Activated B cell treated with CpG ODN at 0.5 μM for 24 hours (primary cell): Measurements from ENCODE around the gene PLBD2. TPM values are rescaled to one million over a fixed set of nuclear protein-coding genes. Genes with fewer than 3 reads are reported as not detected.
A peak's percentile ranks its signal among the peaks of the same experiment; 100 is the strongest.

Experiments
- ATAC-seq: fragments of 200-7000 bp; cut with Tn5 transposase; one replicate; pipeline ENCODE4 v1.10.0; 2021; ENCODE audit warnings: low read depth, mild to moderate bottlenecking, moderate library complexity
- CTCF ChIA-PET: fragments of 350-600 bp; sonication (Branson Sonifier 250); formaldehyde crosslinking; loops from one replicate; lab custom pipeline; 2021; ENCODE audit warnings: antibody characterized with exemption; lab: Charles Lee
- POLR2A ChIA-PET: fragments of 350-600 bp; sonication (Branson Sonifier 250); formaldehyde crosslinking; loops from one replicate; lab custom pipeline; 2021; ENCODE audit warnings: antibody characterized with exemption; lab: Charles Lee
- DNase-seq: peaks from one replicate; pipeline ENCODE4 v3.0.0; 2022
- H3K27ac Mint-ChIP-seq: one replicate; pipeline ENCODE4 v1.8.0; 2020; ENCODE audit warnings: mixed read lengths
- H3K27me3 Mint-ChIP-seq: one replicate; pipeline ENCODE4 v1.8.0; 2021; ENCODE audit warnings: mixed read lengths
- H3K36me3 Mint-ChIP-seq: one replicate; pipeline ENCODE4 v1.8.0; 2021; ENCODE audit warnings: low read depth, mixed read lengths
- H3K4me1 Mint-ChIP-seq: one replicate; pipeline ENCODE4 v1.8.0; 2021; ENCODE audit warnings: mixed read lengths
- H3K4me3 Mint-ChIP-seq: one replicate; pipeline ENCODE4 v1.8.0; 2020; ENCODE audit warnings: mild to moderate bottlenecking, mixed read lengths
- H3K9me3 Mint-ChIP-seq: one replicate; pipeline ENCODE4 v1.8.0; 2020; ENCODE audit warnings: mixed read lengths
- CTCF ChIP-seq: fragments of 200-600 bp; IDR thresholded peaks from one replicate; pipeline ENCODE4 v1.8.0; 2022; ENCODE audit warnings: antibody characterized with exemption, mild to moderate bottlenecking
- intact Hi-C: fragments of 100-400 bp; cut with micrococcal nuclease; formaldehyde crosslinking; loops from one replicate; pipeline ENCODE4 v1.15.1; 2024
- total RNA-seq: library from RNA; stranded (reverse); gene quantifications from 2 replicates; pipeline ENCODE4 v1.2.3, GENCODE V29; 2022

Gene PLBD2
- total RNA-seq, 1 donor from 2014 or later = 13.7 TPM

GRCh38 chr12:113361574-113362370 lies 3.4 kb downstream of the PLBD2 start:
- ATAC-seq (no peak), DNase-seq (no peak)
- H3K4me1 Mint-ChIP-seq = peaks cover 11% of the 10 kb centered on the region
- POLR2A ChIA-PET = interaction anchor here (0.7 kb wide), 1 partner anchor 451 kb away, joined by 5 read pairs; no protein-coding TSS in a partner anchor
- no peaks in the 10 kb centered on the region for H3K9me3 Mint-ChIP-seq
- intact Hi-C loops = no loop called here
- peak overlapping the region; percentile 30 for H3K27ac Mint-ChIP-seq
- H3K4me3 Mint-ChIP-seq = no peak overlapping the region
- CTCF ChIA-PET = no interaction called here
- peaks cover 11% of the 10 kb centered on the region for H3K36me3 Mint-ChIP-seq
- no peaks in the 10 kb centered on the region for H3K27me3 Mint-ChIP-seq
- TF ChIP-seq CTCF = no peak

GRCh38 chr12:113364698-113365097 lies 6.3 kb downstream of the PLBD2 start:
- TF ChIP-seq CTCF = no peak
- DNase-seq (no peak), ATAC-seq (no peak)
- no peak overlapping the region for H3K4me3 Mint-ChIP-seq
- no peaks in the 10 kb centered on the region for H3K9me3 Mint-ChIP-seq
- H3K27ac Mint-ChIP-seq = no peak overlapping the region
- intact Hi-C loops = no loop called here
- ChIA-PET CTCF (no interaction called here), POLR2A (no interaction called here)
- peaks cover 5% of the 10 kb centered on the region for H3K4me1 Mint-ChIP-seq
- H3K36me3 Mint-ChIP-seq = peaks cover 14% of the 10 kb centered on the region
- no peaks in the 10 kb centered on the region for H3K27me3 Mint-ChIP-seq

GRCh38 chr12:113365639-113366395 lies 7.4 kb downstream of the PLBD2 start:
- CTCF ChIA-PET = no interaction called here

GRCh38 chr12:113366827-113367226 lies 8.4 kb downstream of the PLBD2 start:
- no peak overlapping the region for H3K27ac Mint-ChIP-seq
- ATAC-seq (no peak), DNase-seq (no peak)
- no peak for TF ChIP-seq CTCF
- ChIA-PET CTCF (no interaction called here), POLR2A (interaction anchor here (0.7 kb wide), 2 partner anchors 32 to 528 kb away, joined by 3 to 5 read pairs; no protein-coding TSS in a partner anchor)
- peaks cover 19% of the 10 kb centered on the region for H3K36me3 Mint-ChIP-seq
- no peaks in the 10 kb centered on the region for H3K9me3 Mint-ChIP-seq
- intact Hi-C loops = no loop called here
- no peak overlapping the region for H3K4me3 Mint-ChIP-seq
- peaks cover 8% of the 10 kb centered on the region for H3K4me1 Mint-ChIP-seq
- H3K27me3 Mint-ChIP-seq = no peaks in the 10 kb centered on the region

More at GRCh38 chr12:113365639-113366395, 7.4 kb downstream of the PLBD2 start:
- POLR2A ChIA-PET = no interaction called here
- Mint-ChIP-seq H3K27ac (no peak overlapping the region), H3K4me1 (peaks cover 4% of the 10 kb centered on the region), H3K27me3 (no peaks in the 10 kb centered on the region), H3K9me3 (no peaks in the 10 kb centered on the region), H3K4me3 (no peak overlapping the region), H3K36me3 (peaks cover 17% of the 10 kb centered on the region)
- intact Hi-C loops = no loop called here
- no peak for ATAC-seq
- TF ChIP-seq CTCF = no peak
- no peak for DNase-seq

- ChIA-PET POLR2A (no interaction called here), CTCF (no interaction called here)
- Mint-ChIP-seq H3K4me1 (peaks cover 8% of the 10 kb centered on the region), H3K9me3 (no peaks in the 10 kb centered on the region), H3K36me3 (peaks cover 28% of the 10 kb centered on the region), H3K4me3 (no peak overlapping the region), H3K27ac (no peak overlapping the region), H3K27me3 (no peaks in the 10 kb centered on the region)
- ATAC-seq = no peak
- no peak for TF ChIP-seq CTCF
- intact Hi-C loops = no loop called here
- DNase-seq = no peak
These were observed 9.9 kb downstream of the PLBD2 start for GRCh38 chr12:113368331-113368730.
